Stimulated activated CD8-positive, alpha-beta memory T cell treated with anti-CD3 and anti-CD28 coated beads, Interleukin-15, amount 100 ng/mL, for 4 hours (primary cell): ENCODE measurements around the gene NARS2.
"Not testable (repeated sequence)": the region's sequence is repeated elsewhere in the genome, so short reads cannot be mapped to it uniquely, and the experiment has no call there.

ENCODE experiments used
- DNase-seq, 2 donors: peaks; one replicate each; pipeline ENCODE4 v3.0.0-alpha.2; 2020; ENCODE audit warnings: low read depth in 2 of 2

Gene NARS2

DNA sequence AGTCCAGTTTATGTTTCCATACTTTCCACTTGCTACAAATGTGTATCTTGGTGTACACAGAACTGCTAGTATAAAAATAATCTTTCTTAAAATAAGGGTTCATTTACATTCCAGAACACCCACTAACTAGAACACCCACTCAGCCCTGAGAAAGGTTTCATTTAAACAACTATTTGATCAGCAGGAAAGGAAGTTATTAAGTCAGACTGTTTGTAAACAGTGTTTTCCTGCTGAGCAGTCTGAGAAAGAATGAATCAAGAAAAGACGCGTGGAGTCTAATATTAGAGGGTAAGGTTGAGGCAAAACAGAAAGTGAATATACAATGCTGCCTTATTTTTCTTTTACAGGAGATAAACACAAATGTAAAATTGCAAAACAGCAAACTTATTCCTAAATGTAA, 32.7 kb downstream of the NARS2 start:
- no peak for DNase-seq

DNA sequence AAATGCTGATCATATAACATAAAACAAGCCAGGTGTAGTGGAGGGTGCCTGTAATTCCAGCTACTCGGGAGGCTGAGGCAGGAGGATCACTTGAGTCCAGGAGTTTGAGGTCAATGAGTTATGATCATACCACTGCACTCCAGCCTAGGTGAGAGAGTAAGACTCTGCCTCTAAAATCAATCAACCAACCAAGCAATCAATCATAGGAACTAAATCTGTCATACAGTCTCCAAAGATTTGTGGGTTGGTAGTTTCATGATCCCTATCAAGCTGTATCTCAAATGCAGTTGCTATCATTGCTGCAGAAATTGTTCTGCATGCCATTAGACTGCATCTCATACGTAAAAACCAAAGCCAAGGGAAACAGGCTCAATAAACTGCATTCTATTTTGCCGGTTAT, 33.1 kb downstream of the NARS2 start:
- no peak for DNase-seq

DNA sequence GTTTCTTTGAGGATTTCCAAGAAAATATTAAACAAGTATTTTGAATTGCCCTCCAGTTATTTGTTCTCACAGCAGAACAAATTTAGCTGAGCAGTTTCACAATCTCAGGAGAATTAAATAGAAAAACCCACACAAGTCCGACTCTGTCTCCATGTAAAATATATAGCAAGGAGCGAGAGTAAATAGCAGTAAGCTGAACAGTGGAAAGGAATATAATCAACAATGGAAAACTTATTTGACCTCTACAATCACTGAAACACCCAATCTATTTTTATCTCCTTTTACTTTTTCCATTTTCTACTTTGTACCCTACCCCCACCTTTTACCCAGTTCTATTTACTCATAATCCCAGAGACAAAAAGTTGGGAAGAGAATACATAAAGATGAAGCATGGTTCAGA, 34.4 kb downstream of the NARS2 start:
- no peak for DNase-seq

DNA sequence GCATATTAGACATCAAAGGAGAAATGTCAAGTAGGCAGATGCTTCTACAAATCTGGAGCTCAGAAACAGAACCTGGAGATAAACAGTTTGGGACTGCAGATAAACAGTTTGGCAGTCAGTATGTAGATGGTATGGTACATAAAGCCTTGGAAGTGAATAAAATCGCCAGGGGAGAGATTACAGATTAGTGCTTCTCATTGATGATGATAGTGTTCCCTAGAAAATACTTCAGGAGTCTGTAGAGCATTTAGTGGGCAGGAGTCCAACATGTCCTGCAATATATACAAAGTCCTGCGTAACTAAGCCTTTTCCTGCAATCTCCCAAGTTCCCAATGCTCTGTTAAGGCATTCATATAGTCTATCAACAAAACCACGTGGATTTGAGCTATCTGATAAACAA, 35.2 kb downstream of the NARS2 start:
- no peak for DNase-seq

DNA sequence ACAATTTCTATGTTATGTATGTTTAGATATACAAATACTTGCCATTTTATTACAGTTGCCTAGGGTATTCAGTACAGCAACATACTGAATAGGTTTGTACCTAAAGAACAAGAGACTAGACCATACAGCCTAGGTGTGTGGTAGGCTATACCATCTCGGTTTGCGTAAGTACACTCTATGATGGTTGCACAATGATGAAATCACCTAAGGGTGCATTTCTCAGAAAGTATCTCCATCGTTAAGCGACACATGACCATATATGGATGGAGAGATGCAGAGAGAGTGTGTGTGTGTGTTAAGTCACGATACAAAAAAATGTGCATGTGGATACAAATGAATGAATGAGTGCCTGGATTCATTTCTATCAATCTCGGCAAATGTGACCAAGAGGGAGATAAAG, 37.7 kb downstream of the NARS2 start:
- no peak for DNase-seq

DNA sequence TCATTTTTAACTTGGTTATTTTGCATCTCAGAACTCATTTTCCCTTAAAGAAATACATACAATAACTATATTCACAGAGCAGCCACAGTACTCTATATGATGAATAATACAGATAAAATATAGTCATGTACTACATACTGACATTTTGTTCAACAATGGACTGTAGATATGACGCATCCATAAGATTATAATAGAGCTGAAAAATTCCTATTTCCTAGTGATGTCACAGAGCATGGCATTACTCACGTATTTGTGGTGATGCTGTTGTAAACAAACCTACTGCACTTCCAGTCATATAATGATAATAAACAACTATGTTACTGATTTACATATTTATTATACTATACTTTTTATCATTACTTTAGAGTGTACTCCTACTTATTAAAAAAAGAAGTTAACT, 38.7 kb downstream of the NARS2 start:
- no peak for DNase-seq

DNA sequence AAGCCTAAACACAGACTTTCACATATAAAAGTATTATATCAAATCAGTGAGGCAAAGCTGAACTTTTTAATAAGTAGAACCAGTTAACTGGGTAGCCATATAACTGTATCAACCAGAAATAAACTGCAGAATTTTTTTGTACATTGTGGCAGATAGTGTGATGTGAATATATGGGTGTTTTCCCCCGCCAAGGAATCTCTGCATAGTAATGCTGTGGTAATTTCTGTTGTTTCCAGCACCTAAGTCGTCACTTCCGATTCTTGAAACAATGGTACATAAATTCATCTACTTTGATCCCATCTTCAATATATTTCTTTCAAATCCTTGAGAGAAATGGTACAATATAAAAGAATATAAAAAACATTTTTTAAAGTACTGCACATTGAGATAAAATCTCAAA, 39.6 kb downstream of the NARS2 start:
- no peak for DNase-seq

DNA sequence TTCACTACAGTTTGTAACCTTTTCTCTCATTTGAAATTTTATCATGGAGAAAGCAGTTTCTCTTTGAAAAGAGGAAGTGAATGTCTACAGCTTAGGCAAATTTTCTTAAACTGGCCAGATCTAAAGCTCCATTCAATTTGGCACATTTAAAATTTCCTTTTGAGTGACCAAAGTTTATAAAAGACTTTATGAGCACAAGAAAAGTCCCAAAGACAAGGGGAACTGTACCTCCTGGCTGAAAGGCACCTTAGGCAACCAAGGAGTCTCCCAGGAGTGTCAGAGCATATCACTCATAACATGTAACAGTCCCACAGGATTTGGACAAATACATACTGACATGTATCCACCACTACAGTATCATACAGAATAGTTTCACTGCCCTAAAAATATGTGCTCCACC, 41.3 kb downstream of the NARS2 start:
- DNase-seq: no peak

DNA sequence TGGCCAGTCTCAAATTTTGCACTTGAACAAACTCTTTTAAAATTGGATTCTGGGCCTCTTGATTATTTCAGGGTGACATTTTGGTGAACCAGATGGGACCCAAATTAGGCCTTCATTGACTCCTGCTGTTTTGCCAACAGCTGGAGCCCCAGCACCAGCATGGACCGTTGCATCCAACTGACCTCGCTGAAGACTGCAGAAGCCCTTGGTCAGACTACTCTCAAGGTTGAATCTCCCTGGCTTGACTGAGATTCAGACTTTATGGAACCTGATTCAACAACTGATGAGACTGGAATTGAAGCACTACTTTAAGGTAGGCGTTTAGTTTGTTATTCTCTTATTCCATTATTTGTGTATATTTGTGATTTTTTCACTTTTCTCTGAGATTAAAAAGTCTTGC, 41.7 kb downstream of the NARS2 start:
- DNase-seq: no peak

DNA sequence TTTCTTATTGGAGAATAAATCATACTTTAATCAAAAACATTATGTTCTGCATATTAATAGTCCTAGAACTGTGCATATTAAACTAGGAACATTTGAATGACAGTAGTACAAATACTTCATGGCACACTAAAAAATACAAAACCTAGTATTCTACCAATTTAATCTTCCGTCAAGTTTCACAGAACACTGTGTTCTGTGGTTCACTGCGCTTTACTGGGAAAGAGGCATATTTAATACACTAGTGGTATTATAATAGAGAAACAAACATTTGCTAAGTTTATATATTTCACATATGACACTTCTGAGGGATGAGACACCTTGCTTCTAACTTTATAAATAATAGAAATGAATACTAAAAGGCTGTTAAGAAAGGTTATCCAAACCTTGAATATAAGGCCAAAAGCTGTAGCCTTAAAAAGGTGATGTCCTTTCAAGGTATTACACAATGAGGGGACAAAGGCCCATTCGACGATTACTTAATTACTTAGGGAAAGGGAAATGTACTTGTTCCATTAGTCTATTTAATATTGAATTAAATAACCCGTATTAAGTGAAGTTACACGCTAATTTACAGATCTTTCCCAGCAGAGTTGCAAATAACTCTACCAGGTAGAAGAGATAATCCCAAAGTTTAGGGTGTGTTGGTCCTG, 48.0 kb downstream of the NARS2 start:
- DNase-seq: no peak

DNA sequence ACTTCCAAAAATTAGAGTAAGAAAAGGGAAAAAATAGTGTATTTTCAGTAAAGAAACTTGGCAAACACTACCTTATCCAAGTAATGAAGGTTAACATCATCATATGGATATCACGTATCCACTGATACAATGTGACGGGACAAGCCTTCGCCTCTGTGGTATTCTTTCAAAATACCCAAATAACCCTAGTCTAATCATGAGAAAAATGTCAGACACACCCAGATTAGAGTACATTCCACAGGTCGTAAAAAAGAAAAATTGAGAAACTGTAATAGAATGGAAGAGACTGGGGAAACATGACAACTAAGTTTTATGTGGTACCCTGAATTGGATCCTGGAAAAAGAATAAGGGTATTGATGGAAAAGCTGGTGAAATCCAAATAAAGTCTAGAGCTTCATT, 48.9 kb downstream of the NARS2 start:
- no peak for DNase-seq

DNA sequence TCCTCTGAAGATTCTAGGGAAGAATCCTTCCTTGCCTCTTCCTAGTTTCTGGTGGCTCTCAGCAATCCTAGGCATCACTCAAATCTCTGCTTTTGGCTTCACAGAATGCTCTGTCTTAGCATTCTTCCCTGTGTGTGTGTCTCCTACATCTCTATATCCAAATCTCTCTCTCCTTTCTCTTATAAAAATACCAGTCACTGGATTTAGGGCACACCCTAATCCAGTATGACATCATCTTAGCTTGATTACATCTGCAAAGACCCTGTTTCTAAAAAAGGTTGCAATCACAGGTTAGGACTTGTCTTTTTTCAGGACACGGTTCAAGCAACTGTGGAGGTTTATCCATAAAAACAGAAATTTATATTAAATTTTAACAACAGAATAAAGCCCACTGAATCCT, 54.4 kb downstream of the NARS2 start:
- no peak for DNase-seq

DNA sequence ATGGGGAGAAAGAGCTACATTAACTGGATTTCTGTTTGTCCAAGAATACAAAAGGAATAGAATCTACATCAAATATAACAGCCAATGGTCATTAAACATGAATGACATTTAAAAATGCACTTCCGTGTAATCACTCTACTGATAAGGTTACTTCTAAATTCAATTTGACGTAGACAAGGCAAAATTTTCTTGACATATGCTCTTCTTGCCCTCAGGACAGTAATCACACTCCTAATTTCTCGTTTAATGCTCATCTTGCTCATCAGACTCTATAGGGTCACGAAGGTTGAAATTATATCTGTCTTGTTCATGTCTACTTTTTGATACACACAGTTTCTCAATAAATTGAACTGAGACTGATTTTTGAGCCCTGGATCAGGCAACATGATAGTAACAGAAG, 58.4 kb downstream of the NARS2 start:
- no peak for DNase-seq

DNA sequence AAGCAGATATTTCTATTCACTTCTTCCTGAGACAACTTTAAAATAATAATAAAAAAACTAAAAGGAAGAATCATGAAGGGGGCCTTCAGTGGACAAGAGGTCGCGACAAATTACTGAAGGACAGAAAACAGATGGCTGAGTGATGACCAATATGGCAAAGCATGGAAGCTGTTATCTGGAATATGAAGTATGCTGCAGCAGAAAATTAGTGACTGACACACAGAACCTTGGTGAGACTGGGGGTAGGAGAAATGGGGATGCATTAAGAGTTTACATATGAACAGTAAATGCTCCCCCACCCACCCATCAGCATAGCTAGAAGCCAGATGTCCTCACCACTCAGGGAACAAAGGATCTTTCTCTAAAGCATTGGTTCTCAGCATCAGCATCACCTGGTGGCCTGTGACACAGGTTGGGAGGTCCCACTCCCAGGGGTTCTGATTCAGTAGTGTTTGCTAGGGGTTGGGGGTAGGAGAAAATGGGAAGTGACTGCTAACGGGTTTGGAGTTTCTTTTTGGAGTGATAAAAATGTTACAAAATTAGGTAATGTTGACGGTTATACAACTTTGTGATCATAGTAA, 59.7 kb downstream of the NARS2 start:
- no peak for DNase-seq

DNA sequence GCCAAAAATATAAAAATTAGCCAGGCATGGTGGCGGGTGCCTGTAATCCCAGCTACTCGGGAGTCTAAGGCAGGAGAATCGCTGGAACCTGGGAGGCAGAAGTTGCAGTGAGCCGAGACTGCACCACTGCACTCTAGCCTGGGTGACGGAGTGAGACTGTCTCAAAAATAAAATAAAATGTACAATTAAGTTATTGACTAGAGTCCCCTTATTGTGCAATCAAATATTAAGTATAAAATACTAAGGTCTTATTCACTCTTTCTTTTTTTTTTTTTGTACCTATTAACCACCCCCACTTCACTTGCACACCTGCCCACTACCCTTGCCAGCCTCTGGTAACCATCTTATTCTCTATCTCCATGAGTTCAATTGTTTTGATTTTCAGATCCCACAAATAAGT, 61.6 kb downstream of the NARS2 start:
- not testable (repeated sequence) for DNase-seq

DNA sequence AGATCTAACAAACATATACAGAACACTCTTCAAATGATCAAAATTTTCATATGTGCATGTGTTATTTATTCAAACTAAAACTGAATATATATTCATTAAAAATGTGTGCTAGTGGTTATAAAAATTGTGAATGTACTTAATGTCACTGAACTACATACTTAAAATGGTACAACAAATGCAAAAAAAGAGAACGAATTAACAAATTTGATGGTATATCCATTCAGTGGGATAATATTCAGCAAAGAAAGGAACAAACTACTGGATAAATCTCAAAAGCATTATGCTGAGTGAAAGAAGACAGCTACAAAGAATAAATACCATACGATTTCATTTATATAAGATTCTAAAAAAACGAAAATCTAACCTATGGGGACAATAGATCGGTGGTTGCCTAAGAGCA, 64.1 kb downstream of the NARS2 start:
- DNase-seq: no peak

DNA sequence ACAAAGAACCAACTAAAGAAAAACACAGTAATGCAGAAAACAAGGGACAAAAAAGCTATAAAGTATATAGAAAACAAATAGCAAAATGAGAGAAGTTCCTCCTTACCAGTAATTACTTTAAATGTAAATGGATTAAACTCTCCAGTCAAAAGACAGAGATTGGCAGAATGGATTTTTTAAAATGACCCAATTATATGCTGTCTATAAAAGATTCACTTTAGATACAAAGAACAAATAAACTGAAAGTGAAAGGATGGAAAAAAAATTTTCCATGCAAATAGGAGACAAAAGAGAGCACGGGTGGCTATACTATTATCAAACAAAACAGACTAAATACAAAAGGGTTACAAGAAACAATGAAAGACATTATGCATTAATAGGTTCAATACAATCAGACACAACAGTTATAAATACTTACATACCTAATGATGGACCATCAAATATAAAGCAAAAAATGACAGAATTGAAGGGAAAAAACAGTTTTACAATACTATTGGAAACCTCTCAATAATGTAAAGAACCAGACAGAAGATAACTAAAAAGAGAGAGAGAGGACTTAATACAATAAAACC, 64.6 kb downstream of the NARS2 start:
- DNase-seq: no peak

DNA sequence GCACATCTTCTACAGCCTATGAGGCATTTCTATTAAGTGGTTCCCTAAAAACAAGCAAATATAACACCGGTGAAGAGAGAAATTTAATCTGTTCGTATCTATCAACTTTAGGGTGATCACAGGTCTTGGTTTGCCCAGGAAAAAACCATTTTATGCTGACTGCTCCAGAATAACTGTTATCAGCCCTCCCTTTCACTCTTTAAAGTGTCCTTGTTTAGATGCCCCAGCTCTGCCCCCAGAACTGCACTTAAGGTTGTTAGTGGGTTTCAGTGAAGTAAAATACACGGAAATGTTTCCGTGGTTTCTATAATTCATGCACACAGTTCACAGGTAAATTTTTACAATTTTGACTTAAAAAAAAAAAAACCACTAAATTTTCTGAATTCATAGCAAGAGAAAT, 70.0 kb downstream of the NARS2 start:
- no peak for DNase-seq

DNA sequence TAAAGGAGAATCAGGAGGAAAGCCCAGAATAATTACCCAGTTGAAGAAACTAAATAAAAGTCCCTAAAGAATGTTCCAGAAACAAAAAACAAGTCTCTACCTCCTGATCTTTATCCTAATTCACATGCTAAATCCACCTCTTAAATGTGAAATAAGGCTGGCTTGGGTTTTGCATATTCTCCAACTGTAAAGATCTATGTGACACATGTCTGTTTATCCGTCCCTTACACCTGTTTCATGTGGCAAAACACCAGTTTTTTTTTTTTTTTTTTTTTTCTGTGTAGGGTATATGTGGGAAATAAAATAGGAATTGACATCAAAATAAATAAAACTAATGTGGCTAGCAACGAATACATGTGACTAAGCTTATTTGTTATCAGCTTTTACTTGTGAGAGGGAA, 70.5 kb downstream of the NARS2 start:
- DNase-seq: no peak

DNA sequence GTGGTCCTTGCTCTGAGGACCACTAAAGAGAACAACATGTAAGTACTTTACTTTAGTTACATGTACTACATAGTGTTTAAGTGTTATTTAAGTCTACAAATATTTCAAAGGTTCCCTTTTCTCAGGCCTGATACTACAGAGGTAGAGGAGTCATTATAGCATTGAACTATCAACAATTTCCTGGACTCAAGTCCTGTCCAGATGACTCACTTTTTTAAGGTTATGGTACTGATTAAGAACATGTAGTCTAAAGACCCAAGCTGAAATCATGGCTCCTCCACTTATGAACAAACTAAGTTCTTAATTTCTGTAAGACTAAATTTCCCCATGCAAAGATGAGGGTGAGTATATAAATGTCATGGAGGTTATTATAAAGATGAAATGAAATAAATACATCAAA, 74.7 kb downstream of the NARS2 start:
- no peak for DNase-seq

DNA sequence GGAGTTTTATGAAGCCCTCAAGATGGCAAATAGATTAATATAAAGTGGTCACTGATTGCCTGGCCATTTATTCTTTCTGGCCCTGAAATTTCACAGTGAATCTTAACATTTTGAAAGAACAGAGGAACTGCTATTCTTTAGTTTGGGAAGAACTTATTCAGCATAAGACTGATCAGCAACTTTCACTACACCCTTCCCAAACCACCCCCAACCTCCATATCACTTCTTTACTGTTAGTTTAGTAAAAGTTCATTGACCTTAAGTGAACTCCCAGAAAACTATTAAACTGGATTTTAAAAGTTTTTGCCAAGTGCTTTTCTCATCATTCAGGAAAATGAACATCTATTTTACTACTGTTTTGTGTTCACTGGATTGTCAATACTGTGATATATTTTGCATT, 77.4 kb downstream of the NARS2 start:
- DNase-seq: no peak

DNA sequence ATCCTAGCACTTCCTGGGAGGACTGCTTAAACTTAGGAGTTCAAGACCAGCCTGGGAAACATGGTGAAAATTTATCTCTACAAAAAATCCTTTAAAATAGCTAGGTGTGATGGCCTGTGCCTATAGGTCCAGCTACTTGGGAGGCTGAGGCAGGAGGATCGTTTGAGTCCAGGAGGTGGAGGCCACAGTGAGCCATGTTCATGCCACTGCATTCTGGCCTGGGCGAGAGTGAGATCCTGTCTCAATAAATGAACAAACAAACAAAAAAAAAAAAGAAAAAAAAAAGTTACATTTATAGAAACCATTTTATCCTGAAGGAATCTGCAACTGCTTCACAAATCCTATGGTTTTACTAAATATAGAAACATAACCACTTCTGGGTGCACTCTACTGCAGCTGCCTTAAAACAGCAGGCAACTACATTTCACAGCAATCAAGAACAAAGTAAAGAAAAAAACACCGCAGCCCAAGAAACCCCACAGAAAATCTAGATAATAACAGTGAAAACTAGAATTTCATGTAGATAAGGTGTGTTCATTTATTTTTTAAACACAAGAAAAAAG, 81.2 kb downstream of the NARS2 start:
- no peak for DNase-seq

DNA sequence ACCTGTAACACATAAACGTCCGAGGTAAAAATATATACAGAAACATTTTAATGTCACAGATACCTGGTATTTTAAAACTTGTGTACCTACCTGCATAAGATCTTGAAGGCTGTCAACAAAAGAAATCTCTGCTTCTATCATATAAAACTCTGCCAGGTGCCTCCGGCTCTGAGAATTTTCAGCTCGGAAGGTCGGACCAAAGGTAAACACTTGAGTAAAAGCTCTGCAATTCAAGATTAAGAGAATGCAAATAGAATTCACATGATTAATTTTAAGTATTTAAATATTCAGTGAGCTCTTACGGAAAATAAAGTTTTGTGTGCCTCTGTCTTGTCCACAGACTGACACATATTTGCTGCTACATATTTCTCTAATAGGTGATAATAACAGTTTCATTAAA, 81.7 kb downstream of the NARS2 start:
- no peak for DNase-seq

DNA sequence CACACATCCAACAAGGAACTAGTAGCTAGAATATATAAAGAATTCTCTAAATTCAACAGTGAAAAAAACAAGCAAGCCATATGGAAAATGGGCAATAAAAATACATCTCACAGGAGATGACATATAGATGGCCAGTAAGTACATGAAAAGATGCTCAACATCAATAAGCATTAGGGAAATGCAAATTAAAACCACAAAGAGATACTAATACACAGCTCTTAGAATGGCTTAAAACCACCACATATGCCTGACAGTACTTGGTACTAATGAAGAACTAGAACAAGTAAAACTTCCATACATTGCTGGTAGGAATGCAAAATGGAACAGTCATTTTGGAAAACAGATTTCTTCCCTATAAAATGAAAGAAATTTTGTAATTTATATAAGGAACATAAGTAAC, 85.5 kb downstream of the NARS2 start:
- DNase-seq: no peak
